ENCODE measurements around the gene PLCB3.

DNA sequence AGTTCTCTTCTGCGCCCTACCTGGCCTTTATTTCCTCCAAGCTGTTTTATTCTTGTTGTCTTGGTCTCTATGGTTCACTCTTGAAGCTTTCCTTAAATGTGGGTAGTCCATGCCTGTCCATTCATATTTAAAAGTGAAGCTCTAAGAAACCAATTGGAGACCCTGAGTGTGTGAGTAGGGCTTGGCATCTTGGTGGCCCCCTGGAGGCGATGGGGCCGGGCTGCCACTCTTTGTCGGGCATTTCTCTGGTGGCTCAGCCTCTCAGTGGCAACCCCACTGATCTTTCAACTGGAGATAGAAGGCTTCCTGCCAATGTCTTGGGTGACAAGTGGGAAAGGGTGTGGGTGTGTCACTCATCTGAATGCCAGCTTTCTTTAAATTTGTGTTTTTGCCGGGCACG lies 34.5 kb upstream of the PLCB3 start:
- no peak for TF ChIP-seq POLR2AphosphoS5 (IDR thresholded peaks at IDR 0.05; ENCODE audit: low read depth, low read length)
- no peak for TF ChIP-seq POLR2A (IDR thresholded peaks at IDR 0.05; ENCODE audit: low read depth, low read length)

Data from GM12892 (cell line).